Measurements from ENCODE around the gene LDLRAD3. TPM values are rescaled to one million over a fixed set of nuclear protein-coding genes. Genes with fewer than 3 reads are reported as not detected.
A peak's percentile ranks its signal among the peaks of the same experiment; 100 is the strongest.

The LDLRAD3 gene
- polyA plus RNA-seq, 1 donor (not counting 4 experiments of a cell fraction or from before 2014, with no cell fraction given): 13.1 TPM

DNA sequence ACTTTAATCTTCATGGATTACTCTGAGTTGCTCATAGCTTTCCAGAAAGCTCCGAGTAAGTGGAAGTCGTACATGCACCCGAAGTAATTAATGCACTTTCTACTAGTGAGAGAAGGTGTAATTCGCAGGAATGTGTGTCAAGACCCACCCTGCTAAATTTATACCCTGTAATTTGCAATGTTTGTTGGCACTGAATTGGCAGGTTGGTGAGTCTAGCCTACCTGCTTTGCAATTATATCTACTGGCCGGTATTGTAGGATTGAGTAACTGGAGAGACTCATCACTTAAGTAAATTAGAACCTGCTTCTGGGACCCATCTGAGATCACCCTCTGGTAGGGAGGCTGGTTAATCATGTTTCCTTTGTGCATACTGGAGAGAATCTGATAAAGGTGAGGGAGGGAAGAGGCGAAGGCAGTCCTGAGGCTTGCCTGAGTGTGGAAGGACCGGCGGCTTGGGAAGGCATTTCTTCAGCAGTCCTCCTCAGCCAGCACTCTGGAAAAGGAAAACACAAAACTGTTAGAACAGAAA lies 63.3 kb downstream of the LDLRAD3 start:
- Histone ChIP-seq H3K79me2 (ENCODE audit: control insufficient read depth, insufficient read depth, low read length) (peaks cover 30% of the 10 kb centered on the region), H3K9me3 (ENCODE audit: control insufficient read depth, low read depth, low read length) (no peaks in the 10 kb centered on the region), H3K27me3 (ENCODE audit: control insufficient read depth, extremely low read depth, insufficient read depth, low read length) (no peaks in the 10 kb centered on the region), H3K4me1 (ENCODE audit: control insufficient read depth, extremely low read depth, insufficient read depth, low read length) (peaks cover 56% of the 10 kb centered on the region), H2AFZ (ENCODE audit: control insufficient read depth, low read length) (no peak overlapping the region), H4K20me1 (ENCODE audit: control insufficient read depth, extremely low read depth, insufficient read depth, low read length) (no peaks in the 10 kb centered on the region), H3K9me1 (ENCODE audit: control insufficient read depth, extremely low read depth, insufficient read depth, low read length) (no peaks in the 10 kb centered on the region), H3K4me2 (ENCODE audit: control insufficient read depth, extremely low read depth, insufficient read depth, low read depth, low read length) (peak overlapping the region; percentile 52), H3K9ac (ENCODE audit: control insufficient read depth, extremely low read depth, insufficient read depth, low read length) (no peak overlapping the region), H3K36me3 (ENCODE audit: control insufficient read depth in 2 of 2, extremely low read depth in 1 of 2, insufficient read depth in 2 of 2, low read length in 2 of 2) (no peaks in the 10 kb centered on the region), H3K4me3 (ENCODE audit: control insufficient read depth in 2 of 3, extremely low read depth in 1 of 3, insufficient read depth in 2 of 3, low read depth in 1 of 3, low read length in 3 of 3) (no peak overlapping the region), H3K27ac (ENCODE audit: control insufficient read depth, insufficient read depth, low read length) (peak overlapping the region; percentile 23)
- DNase-seq (ENCODE audit: low read depth, low spot score) (no peak), FAIRE-seq (peak; percentile 39)
- dilution Hi-C loops (cut with MboI; ENCODE audit: extremely low pct_ligation_motif_present, low sequenced_read_pairs): no loop called here
- no peak for TF ChIP-seq EZH2 (IDR thresholded peaks at IDR 0.05; ENCODE audit: low read length)
- TF ChIP-seq, protein P1, sequence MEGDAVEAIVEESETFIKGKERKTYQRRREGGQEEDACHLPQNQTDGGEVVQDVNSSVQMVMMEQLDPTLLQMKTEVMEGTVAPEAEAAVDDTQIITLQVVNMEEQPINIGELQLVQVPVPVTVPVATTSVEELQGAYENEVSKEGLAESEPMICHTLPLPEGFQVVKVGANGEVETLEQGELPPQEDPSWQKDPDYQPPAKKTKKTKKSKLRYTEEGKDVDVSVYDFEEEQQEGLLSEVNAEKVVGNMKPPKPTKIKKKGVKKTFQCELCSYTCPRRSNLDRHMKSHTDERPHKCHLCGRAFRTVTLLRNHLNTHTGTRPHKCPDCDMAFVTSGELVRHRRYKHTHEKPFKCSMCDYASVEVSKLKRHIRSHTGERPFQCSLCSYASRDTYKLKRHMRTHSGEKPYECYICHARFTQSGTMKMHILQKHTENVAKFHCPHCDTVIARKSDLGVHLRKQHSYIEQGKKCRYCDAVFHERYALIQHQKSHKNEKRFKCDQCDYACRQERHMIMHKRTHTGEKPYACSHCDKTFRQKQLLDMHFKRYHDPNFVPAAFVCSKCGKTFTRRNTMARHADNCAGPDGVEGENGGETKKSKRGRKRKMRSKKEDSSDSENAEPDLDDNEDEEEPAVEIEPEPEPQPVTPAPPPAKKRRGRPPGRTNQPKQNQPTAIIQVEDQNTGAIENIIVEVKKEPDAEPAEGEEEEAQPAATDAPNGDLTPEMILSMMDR (optimal IDR thresholded peaks at IDR 0.05 in 1 of 3, IDR thresholded peaks at IDR 0.05 in 1 of 3, conservative IDR thresholded peaks at IDR 0.05 in 1 of 3; ENCODE audit: extremely low read depth in 1 of 3, insufficient read depth in 2 of 3, low read length in 3 of 3): no peak

DNA sequence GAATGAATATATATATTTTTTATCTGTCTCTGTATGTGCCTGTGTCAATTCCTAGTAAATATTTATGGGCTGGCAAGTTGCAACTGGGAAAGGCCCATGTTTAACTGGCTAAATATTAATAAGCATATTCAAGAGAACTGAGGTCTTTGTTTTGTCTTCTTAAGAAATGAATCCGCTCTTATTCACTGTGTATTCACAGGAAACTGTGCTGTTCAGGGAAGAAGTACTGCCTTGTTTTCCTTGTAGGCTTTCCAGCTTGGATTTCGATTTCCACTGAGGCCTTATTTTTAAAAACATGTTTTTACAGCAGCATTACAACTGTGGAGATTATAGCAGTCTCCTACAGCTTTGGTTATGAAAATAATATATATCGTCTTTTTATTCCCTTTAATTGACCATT lies 64.7 kb downstream of the LDLRAD3 start:
- no peak for TF ChIP-seq EZH2 (IDR thresholded peaks at IDR 0.05; ENCODE audit: low read length)
- TF ChIP-seq, protein P1 (optimal IDR thresholded peaks at IDR 0.05 in 1 of 3, IDR thresholded peaks at IDR 0.05 in 1 of 3, conservative IDR thresholded peaks at IDR 0.05 in 1 of 3; ENCODE audit: extremely low read depth in 1 of 3, insufficient read depth in 2 of 3, low read length in 3 of 3): no peak
- FAIRE-seq (no peak), DNase-seq (ENCODE audit: low read depth, low spot score) (no peak)
- peak overlapping the region; percentile 66 for H3K27ac ChIP-seq (ENCODE audit: control insufficient read depth, insufficient read depth, low read length)
- peak overlapping the region; percentile 38 for H3K4me2 ChIP-seq (ENCODE audit: control insufficient read depth, extremely low read depth, insufficient read depth, low read depth, low read length)
- peaks cover 64% of the 10 kb centered on the region for H3K4me1 ChIP-seq (ENCODE audit: control insufficient read depth, extremely low read depth, insufficient read depth, low read length)
- H3K27me3 ChIP-seq (ENCODE audit: control insufficient read depth, extremely low read depth, insufficient read depth, low read length): no peaks in the 10 kb centered on the region
- H3K9me1 ChIP-seq (ENCODE audit: control insufficient read depth, extremely low read depth, insufficient read depth, low read length): no peaks in the 10 kb centered on the region
- dilution Hi-C loops (cut with MboI; ENCODE audit: extremely low pct_ligation_motif_present, low sequenced_read_pairs): no loop called here
- H4K20me1 ChIP-seq (ENCODE audit: control insufficient read depth, extremely low read depth, insufficient read depth, low read length): no peaks in the 10 kb centered on the region
- peaks cover 24% of the 10 kb centered on the region for H3K79me2 ChIP-seq (ENCODE audit: control insufficient read depth, insufficient read depth, low read length)
- no peak overlapping the region for H3K9ac ChIP-seq (ENCODE audit: control insufficient read depth, extremely low read depth, insufficient read depth, low read length)
- H3K4me3 ChIP-seq (ENCODE audit: control insufficient read depth in 2 of 3, extremely low read depth in 1 of 3, insufficient read depth in 2 of 3, low read depth in 1 of 3, low read length in 3 of 3): peak overlapping the region in 2 of 3 experiments; percentile 8 to 13
- no peaks in the 10 kb centered on the region for H3K9me3 ChIP-seq (ENCODE audit: control insufficient read depth, low read depth, low read length)
- no peaks in the 10 kb centered on the region for H3K36me3 ChIP-seq (ENCODE audit: control insufficient read depth in 2 of 2, extremely low read depth in 1 of 2, insufficient read depth in 2 of 2, low read length in 2 of 2)
- no peak overlapping the region for H2AFZ ChIP-seq (ENCODE audit: control insufficient read depth, low read length)

Measured in keratinocyte (primary cell).